Activated CD4-positive, alpha-beta T cell treated with anti-CD3 and anti-CD28 coated beads, Interleukin-2, Interleukin-4, amounts not matched to agents 100 ng/mL and 50 ng/mL, durations not matched to agents 16 hours and 8 hours (primary cell): ENCODE data around the gene YIPF7.

ENCODE experiments used
- DNase-seq: peaks from one replicate; pipeline ENCODE4 v3.0.0-alpha.2; 2020; ENCODE audit warnings: low spot score

YIPF7 gene

DNA sequence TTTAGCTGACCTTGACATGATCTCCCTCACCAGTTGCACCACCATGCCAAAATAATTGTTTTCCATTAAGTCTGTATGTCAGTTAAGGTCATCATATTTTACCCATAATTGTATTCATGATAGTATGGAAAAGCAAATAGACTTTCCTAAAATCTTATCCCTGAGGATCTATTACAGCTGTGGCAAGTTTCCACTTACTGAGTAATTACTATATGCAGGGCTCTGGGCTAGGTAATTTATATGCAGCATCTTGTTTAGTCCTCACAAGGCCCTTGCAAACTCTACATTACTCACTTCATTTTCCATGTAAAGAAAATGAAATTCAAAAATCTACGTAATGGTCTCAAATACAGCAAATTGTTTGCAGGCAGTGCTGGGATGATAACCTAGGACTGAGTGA, 34.8 kb downstream of the YIPF7 start:
- DNase-seq, result no peak

- DNase-seq, result peak; percentile 4
Measured at GRCh38 chr4:44583393-44583792, 68.0 kb downstream of the YIPF7 start.

DNA sequence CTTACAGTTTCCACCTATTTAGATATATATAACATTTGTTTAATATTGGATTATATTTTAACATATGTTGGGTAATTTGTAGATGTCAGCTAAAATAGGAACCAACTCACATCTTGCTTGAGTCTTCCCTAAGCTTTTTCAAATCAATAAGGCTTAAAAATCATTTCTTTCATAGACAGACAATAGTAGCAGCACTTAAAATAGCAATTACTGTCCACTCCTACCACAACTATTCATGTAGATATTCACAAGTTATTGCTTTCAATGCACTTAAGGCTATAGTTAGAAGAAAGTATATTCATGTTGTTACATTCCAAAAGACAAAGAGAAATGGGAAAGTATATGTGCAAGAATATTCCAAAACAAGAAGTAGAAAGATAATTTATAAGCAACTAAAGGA, 71.2 kb downstream of the YIPF7 start:
- no peak for DNase-seq

DNA sequence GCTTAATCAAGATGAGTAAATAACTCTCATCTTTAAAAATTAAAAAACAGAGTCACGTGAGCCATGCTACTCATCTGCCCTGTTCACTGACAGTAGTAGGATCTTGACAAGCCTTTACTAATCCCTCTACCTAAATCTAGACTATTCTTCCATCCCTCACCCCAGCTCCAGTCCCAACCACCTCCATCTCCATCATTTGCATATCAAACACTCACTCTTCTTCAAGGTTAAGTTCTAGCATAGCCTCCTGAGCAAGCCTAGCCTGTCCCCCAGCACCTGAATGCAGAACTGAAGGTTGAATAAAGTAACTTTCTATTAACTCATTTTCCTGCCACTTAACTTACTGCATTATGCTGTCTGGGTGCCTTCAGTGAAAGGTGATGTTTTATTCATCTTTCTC, 72.5 kb downstream of the YIPF7 start:
- DNase-seq, result no peak
